Osteoblast (primary cell): Measurements from ENCODE around the gene SELPLG. TPM values are rescaled to one million over a fixed set of nuclear protein-coding genes. Genes with fewer than 3 reads are reported as not detected.

Source experiments
- DNase-seq: peaks from one replicate; pipeline ENCODE4 v3.0.0; 2011; ENCODE audit warnings: low spot score, mixed read lengths; ENCODE audit not compliant: insufficient read length; ENCODE audit errors: missing footprints
- H2AFZ ChIP-seq: 2 replicates; pipeline ENCODE4 v1.6.0; 2011; ENCODE audit warnings: mild to moderate bottlenecking, low read length
- H3K27ac ChIP-seq: 2 replicates; pipeline ENCODE4 v1.5.1; 2011; ENCODE audit warnings: mild to moderate bottlenecking, low read depth, low read length, moderate library complexity
- H3K27me3 ChIP-seq: 2 replicates; pipeline ENCODE4 v1.6.0; 2012; ENCODE audit warnings: mild to moderate bottlenecking, control low read depth, inconsistent platforms, low read length, moderate library complexity; ENCODE audit not compliant: insufficient read depth
- H3K36me3 ChIP-seq: 2 replicates; pipeline ENCODE4 v1.5.1; 2011; ENCODE audit warnings: mild to moderate bottlenecking, low read length, control low read depth, moderate library complexity; ENCODE audit not compliant: insufficient read depth
- H3K4me1 ChIP-seq: 2 replicates; pipeline ENCODE4 v1.5.1; 2011; ENCODE audit warnings: mild to moderate bottlenecking, low read length, control low read depth, moderate library complexity; ENCODE audit not compliant: insufficient read depth
- H3K4me2 ChIP-seq: 2 replicates; pipeline ENCODE4 v1.6.0; 2011; ENCODE audit warnings: mild to moderate bottlenecking, low read length; ENCODE audit not compliant: insufficient read depth
- H3K4me3 ChIP-seq: fragments of 200-600 bp; sonication (generic); 3 replicates; pipeline ENCODE4 v1.5.1; 2012; ENCODE audit warnings: mild to moderate bottlenecking, low read length, inconsistent platforms; ENCODE audit not compliant: insufficient read depth
- H3K79me2 ChIP-seq: 2 replicates; pipeline ENCODE4 v1.6.0; 2012; ENCODE audit warnings: mild to moderate bottlenecking, low read length, control low read depth, inconsistent platforms; ENCODE audit not compliant: insufficient read depth
- H3K9me3 ChIP-seq: 2 replicates; pipeline ENCODE4 v1.5.1; 2011; ENCODE audit warnings: low read depth, low read length, control low read depth
- H4K20me1 ChIP-seq: 2 replicates; pipeline ENCODE4 v1.6.0; 2012; ENCODE audit warnings: mild to moderate bottlenecking, low read length, control low read depth; ENCODE audit not compliant: insufficient read depth
- total RNA-seq: library from RNA; depleted of rRNA; stranded (reverse); fragments of >200 nt; gene quantifications from 2 replicates; pipeline ENCODE4 v1.2.3, GENCODE V29; 2012
- TF ChIP-seq, protein P1 (sequence below): IDR thresholded peaks from 2 replicates; pipeline ENCODE4 v1.5.1; 2011; ENCODE audit warnings: mild to moderate bottlenecking, low read depth, low read length, moderate library complexity; ENCODE audit errors: extremely low read depth

The SELPLG gene
- total RNA-seq, 1 donor = 1.1 TPM

DNA sequence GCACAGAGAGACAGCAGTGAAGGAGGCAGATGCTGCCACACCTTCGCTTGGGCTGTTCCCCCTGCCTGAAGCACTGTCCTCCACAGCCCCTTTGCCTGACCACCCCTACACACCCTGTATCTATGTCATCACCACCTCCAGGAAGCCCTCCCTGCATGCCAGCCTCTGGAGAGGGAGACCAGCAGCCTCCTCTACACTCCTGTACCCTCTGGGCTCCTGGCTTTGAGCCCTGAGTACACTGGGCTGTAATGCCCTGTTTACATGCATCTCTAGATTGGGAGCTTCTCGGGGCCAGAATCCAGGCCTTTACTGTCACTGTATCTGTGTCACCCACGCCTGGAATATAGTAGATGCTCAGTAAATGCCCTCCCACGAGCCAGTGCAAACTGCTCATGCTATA is 30.0 kb downstream of the SELPLG start:
- Histone ChIP-seq H3K27me3 (no peaks in the 10 kb centered on the region), H3K36me3 (no peaks in the 10 kb centered on the region), H3K4me1 (no peaks in the 10 kb centered on the region), H2AFZ (no peak overlapping the region), H4K20me1 (no peaks in the 10 kb centered on the region), H3K79me2 (no peaks in the 10 kb centered on the region), H3K27ac (no peak overlapping the region), H3K4me3 (no peak overlapping the region), H3K4me2 (no peak overlapping the region), H3K9me3 (no peaks in the 10 kb centered on the region)
- TF ChIP-seq, protein P1, sequence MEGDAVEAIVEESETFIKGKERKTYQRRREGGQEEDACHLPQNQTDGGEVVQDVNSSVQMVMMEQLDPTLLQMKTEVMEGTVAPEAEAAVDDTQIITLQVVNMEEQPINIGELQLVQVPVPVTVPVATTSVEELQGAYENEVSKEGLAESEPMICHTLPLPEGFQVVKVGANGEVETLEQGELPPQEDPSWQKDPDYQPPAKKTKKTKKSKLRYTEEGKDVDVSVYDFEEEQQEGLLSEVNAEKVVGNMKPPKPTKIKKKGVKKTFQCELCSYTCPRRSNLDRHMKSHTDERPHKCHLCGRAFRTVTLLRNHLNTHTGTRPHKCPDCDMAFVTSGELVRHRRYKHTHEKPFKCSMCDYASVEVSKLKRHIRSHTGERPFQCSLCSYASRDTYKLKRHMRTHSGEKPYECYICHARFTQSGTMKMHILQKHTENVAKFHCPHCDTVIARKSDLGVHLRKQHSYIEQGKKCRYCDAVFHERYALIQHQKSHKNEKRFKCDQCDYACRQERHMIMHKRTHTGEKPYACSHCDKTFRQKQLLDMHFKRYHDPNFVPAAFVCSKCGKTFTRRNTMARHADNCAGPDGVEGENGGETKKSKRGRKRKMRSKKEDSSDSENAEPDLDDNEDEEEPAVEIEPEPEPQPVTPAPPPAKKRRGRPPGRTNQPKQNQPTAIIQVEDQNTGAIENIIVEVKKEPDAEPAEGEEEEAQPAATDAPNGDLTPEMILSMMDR = no peak
- peak; percentile 19 for DNase-seq

DNA sequence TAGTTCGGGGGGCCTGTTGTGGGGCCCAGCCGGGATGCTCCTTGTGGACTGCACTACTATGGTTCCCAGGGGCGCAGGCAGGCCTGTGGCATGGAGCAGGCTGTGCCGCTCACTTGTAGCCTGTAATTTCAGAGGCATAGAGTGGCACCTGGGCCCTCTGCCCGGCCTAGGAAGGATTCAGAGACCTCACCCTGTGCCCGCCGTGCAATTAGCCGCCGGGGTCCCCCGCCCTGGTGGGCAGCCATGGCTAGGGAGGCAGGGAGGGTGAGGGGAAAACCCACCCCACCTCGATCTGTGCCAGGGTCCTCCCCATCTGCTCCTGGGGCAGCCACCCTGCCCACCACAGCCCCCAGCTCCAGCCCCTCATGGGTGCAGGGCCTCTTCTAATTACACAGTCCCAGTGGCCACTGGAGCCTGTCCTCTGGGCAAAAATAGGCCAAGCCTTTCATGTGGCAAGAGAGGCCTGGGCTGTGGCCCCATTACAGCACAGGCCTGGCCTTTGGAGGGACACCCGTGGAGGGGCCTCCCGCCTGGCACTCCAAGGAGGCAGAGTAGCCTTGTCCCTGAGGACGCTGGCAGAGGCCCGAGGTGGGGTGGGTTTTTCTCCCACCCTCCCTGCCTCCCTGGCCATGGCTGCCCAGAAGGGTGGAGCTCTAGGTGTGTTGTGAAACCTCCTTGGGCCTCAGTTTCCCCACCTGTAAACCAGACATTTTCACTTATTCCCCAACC is 30.6 kb downstream of the SELPLG start:
- no peaks in the 10 kb centered on the region for H3K27me3 ChIP-seq
- H3K9me3 ChIP-seq = no peaks in the 10 kb centered on the region
- H3K4me2 ChIP-seq = no peak overlapping the region
- H3K27ac ChIP-seq = no peak overlapping the region
- DNase-seq = peak; percentile 22
- no peak overlapping the region for H2AFZ ChIP-seq
- no peaks in the 10 kb centered on the region for H4K20me1 ChIP-seq
- no peaks in the 10 kb centered on the region for H3K79me2 ChIP-seq
- TF ChIP-seq, protein P1 = no peak
- H3K36me3 ChIP-seq = no peaks in the 10 kb centered on the region
- no peaks in the 10 kb centered on the region for H3K4me1 ChIP-seq
- no peak overlapping the region for H3K4me3 ChIP-seq

DNA sequence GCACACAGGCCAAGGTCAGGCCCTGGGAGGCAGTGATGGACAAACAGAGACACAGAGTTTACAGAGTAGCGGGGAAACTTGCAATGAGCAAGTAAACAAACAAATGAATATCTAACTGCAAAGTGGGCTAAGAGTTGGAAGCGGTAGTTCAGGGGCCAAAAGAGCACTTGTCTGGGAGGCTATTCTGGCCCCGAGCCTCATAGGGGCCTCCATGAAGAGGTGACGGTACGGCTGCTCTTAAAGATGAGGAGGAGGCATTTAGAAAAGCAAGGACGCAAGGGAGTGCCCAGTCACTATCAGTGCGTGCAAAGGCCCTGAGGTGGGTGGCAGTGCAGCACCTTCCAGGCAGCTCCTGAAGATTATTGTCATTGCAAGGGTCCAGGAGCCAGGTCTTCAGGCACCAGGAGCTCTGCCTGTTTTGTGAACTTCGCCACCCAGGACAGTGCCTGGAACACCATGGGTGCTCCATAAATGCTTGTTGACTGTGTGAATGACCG is 31.4 kb downstream of the SELPLG start:
- H3K4me3 ChIP-seq = no peak overlapping the region
- no peak overlapping the region for H2AFZ ChIP-seq
- no peak overlapping the region for H3K27ac ChIP-seq
- H3K9me3 ChIP-seq = no peaks in the 10 kb centered on the region
- H3K36me3 ChIP-seq = no peaks in the 10 kb centered on the region
- H3K27me3 ChIP-seq = no peaks in the 10 kb centered on the region
- H4K20me1 ChIP-seq = no peaks in the 10 kb centered on the region
- no peaks in the 10 kb centered on the region for H3K79me2 ChIP-seq
- TF ChIP-seq, protein P1 = no peak
- peaks cover 3% of the 10 kb centered on the region for H3K4me1 ChIP-seq
- H3K4me2 ChIP-seq = no peak overlapping the region
- DNase-seq = peak; percentile 46

DNA sequence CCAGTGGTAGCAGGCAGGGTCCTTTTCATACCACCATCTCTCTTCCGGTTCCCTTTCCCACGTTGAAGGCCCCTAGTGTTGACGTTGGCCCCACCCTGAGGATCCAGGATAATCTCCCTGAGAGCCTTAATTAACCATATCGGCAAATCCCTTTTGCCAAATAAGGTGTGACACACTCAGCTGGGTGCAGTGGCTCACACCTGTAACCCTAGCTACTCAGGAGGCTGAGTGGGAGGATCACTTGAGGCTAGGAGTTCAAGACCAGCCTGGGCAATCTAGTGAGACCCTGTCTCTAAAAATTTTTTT is 33.0 kb downstream of the SELPLG start:
- DNase-seq = no peak
- TF ChIP-seq, protein P1 = no peak
- Histone ChIP-seq H3K79me2 (peaks cover 4% of the 10 kb centered on the region), H2AFZ (no peak overlapping the region), H3K27ac (no peak overlapping the region), H3K4me2 (no peak overlapping the region), H3K4me1 (peaks cover 8% of the 10 kb centered on the region), H3K9me3 (no peaks in the 10 kb centered on the region), H3K27me3 (no peaks in the 10 kb centered on the region), H4K20me1 (no peaks in the 10 kb centered on the region), H3K36me3 (no peaks in the 10 kb centered on the region), H3K4me3 (no peak overlapping the region)
